Astrocyte (in vitro differentiated cells and primary cell): ENCODE results near the gene ZBTB16. TPM values are rescaled to one million over a fixed set of nuclear protein-coding genes. Genes with fewer than 3 reads are reported as not detected.

Experiments used
- DNase-seq: peaks from one replicate; pipeline ENCODE4 v3.0.0-alpha.2; 2010; ENCODE audit warnings: low read depth
- FAIRE-seq: peaks from 2 replicates; lab custom pipeline; 2011; peaks lifted over from hg19 to GRCh38; lab: Jason Lieb, UNC
- H2AFZ ChIP-seq: 2 replicates; pipeline ENCODE4 v1.6.0; 2012; ENCODE audit warnings: low read depth, low read length, inconsistent platforms
- H3K27ac ChIP-seq: 2 replicates; pipeline ENCODE4 v1.5.1; 2011; ENCODE audit warnings: low read depth, low read length, inconsistent platforms
- H3K27me3 ChIP-seq: 2 replicates; pipeline ENCODE4 v1.6.0; 2011; ENCODE audit warnings: low read length, inconsistent platforms; ENCODE audit not compliant: insufficient read depth
- H3K36me3 ChIP-seq: 2 replicates; pipeline ENCODE4 v1.5.1; 2011; ENCODE audit warnings: low read length, inconsistent platforms; ENCODE audit not compliant: insufficient read depth
- H3K4me1 ChIP-seq: 2 replicates; pipeline ENCODE4 v1.5.1; 2011; ENCODE audit warnings: low read length, inconsistent platforms; ENCODE audit not compliant: insufficient read depth
- H3K4me2 ChIP-seq: 2 replicates; pipeline ENCODE4 v1.6.0; 2012; ENCODE audit warnings: low read length, inconsistent platforms
- H3K4me3 ChIP-seq: 2 replicates; pipeline ENCODE4 v1.5.1; 2011; ENCODE audit warnings: low read depth, mild to moderate bottlenecking, low read length, inconsistent platforms; ENCODE audit not compliant: insufficient read depth
- H3K79me2 ChIP-seq: 2 replicates; pipeline ENCODE4 v1.6.0; 2012; ENCODE audit warnings: mild to moderate bottlenecking, low read length, inconsistent platforms; ENCODE audit not compliant: insufficient read depth
- H3K9ac ChIP-seq: 2 replicates; pipeline ENCODE4 v1.6.0; 2012; ENCODE audit warnings: mild to moderate bottlenecking, low read length, inconsistent platforms
- H3K9me3 ChIP-seq: 2 replicates; pipeline ENCODE4 v1.5.1; 2012; ENCODE audit warnings: low read depth, mild to moderate bottlenecking, low read length, inconsistent platforms; ENCODE audit not compliant: insufficient read depth
- H4K20me1 ChIP-seq: 2 replicates; pipeline ENCODE4 v1.6.0; 2012; ENCODE audit warnings: low read length, inconsistent platforms; ENCODE audit not compliant: insufficient read depth
- H3K27ac Mint-ChIP-seq: one replicate; pipeline ENCODE4 v1.8.0; 2021; ENCODE audit warnings: mild to moderate bottlenecking, mixed read lengths; ENCODE audit not compliant: unreplicated experiment
- H3K27me3 Mint-ChIP-seq: one replicate; pipeline ENCODE4 v1.8.0; 2021; ENCODE audit warnings: low read depth, mixed read lengths; ENCODE audit not compliant: unreplicated experiment
- H3K36me3 Mint-ChIP-seq: one replicate; pipeline ENCODE4 v1.8.0; 2021; ENCODE audit warnings: low read depth, mixed read lengths; ENCODE audit not compliant: unreplicated experiment
- H3K4me1 Mint-ChIP-seq: one replicate; pipeline ENCODE4 v1.8.0; 2021; ENCODE audit warnings: low read depth, mixed read lengths; ENCODE audit not compliant: unreplicated experiment
- H3K4me3 Mint-ChIP-seq: one replicate; pipeline ENCODE4 v1.8.0; 2021; ENCODE audit warnings: mild to moderate bottlenecking, moderate library complexity, mixed read lengths; ENCODE audit not compliant: unreplicated experiment
- H3K9me3 Mint-ChIP-seq: one replicate; pipeline ENCODE4 v1.8.0; 2021; ENCODE audit warnings: mild to moderate bottlenecking, mixed read lengths; ENCODE audit not compliant: unreplicated experiment
- EZH2 ChIP-seq: IDR thresholded peaks from 2 replicates; pipeline ENCODE4 v1.6.1; 2012; ENCODE audit warnings: mild to moderate bottlenecking, low read length, inconsistent platforms; ENCODE audit not compliant: insufficient read depth
- total RNA-seq: library from RNA; stranded (reverse); gene quantifications from 2 replicates; pipeline ENCODE4 v1.2.1, GENCODE V29; 2021
- TF ChIP-seq, protein P1 (sequence below): IDR thresholded peaks from 2 replicates; pipeline ENCODE4 v1.5.1; 2011; ENCODE audit warnings: low read depth, mild to moderate bottlenecking, inconsistent platforms, low read length, moderate library complexity; ENCODE audit not compliant: insufficient read depth

Gene ZBTB16
- total RNA-seq, 1 donor from 2014 or later: 0.50 TPM

DNA sequence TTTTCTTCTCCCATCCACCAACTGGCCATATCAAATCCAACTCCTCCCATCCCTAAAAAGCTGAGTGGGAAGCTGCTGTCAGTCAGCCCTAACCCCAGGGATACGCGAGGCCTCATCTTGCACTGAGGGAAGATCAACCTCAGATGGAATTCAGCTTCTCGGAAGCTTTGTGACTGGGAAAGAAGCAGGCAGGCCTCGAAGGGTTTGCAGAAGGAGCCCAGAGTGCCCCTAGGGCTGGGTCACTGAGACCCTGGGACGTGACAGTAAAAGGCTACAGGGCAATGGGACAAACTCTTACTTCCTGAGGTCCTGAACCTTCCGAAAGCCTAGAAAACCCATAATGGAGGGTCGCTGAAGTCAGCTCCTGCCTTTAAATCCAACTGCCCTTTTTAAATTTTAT, 202.3 kb downstream of the ZBTB16 start:
- no peaks in the 10 kb centered on the region for H3K9me3 ChIP-seq
- DNase-seq (no peak), FAIRE-seq (no peak)
- H3K27me3 ChIP-seq: peaks cover 51% of the 10 kb centered on the region
- H3K4me1 ChIP-seq: no peaks in the 10 kb centered on the region
- no peak overlapping the region for H2AFZ ChIP-seq
- TF ChIP-seq, protein P1, sequence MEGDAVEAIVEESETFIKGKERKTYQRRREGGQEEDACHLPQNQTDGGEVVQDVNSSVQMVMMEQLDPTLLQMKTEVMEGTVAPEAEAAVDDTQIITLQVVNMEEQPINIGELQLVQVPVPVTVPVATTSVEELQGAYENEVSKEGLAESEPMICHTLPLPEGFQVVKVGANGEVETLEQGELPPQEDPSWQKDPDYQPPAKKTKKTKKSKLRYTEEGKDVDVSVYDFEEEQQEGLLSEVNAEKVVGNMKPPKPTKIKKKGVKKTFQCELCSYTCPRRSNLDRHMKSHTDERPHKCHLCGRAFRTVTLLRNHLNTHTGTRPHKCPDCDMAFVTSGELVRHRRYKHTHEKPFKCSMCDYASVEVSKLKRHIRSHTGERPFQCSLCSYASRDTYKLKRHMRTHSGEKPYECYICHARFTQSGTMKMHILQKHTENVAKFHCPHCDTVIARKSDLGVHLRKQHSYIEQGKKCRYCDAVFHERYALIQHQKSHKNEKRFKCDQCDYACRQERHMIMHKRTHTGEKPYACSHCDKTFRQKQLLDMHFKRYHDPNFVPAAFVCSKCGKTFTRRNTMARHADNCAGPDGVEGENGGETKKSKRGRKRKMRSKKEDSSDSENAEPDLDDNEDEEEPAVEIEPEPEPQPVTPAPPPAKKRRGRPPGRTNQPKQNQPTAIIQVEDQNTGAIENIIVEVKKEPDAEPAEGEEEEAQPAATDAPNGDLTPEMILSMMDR: no peak
- TF ChIP-seq EZH2: no peak
- H4K20me1 ChIP-seq: peaks cover 4% of the 10 kb centered on the region
- Mint-ChIP-seq H3K4me3 (no peak overlapping the region), H3K36me3 (no peaks in the 10 kb centered on the region), H3K9me3 (no peaks in the 10 kb centered on the region), H3K27ac (no peak overlapping the region), H3K27me3 (peaks cover 26% of the 10 kb centered on the region), H3K4me1 (peaks cover 6% of the 10 kb centered on the region)
- no peak overlapping the region for H3K4me3 ChIP-seq
- no peak overlapping the region for H3K9ac ChIP-seq
- H3K27ac ChIP-seq: no peak overlapping the region
- no peaks in the 10 kb centered on the region for H3K36me3 ChIP-seq
- H3K4me2 ChIP-seq: no peak overlapping the region
- H3K79me2 ChIP-seq: no peaks in the 10 kb centered on the region

DNA sequence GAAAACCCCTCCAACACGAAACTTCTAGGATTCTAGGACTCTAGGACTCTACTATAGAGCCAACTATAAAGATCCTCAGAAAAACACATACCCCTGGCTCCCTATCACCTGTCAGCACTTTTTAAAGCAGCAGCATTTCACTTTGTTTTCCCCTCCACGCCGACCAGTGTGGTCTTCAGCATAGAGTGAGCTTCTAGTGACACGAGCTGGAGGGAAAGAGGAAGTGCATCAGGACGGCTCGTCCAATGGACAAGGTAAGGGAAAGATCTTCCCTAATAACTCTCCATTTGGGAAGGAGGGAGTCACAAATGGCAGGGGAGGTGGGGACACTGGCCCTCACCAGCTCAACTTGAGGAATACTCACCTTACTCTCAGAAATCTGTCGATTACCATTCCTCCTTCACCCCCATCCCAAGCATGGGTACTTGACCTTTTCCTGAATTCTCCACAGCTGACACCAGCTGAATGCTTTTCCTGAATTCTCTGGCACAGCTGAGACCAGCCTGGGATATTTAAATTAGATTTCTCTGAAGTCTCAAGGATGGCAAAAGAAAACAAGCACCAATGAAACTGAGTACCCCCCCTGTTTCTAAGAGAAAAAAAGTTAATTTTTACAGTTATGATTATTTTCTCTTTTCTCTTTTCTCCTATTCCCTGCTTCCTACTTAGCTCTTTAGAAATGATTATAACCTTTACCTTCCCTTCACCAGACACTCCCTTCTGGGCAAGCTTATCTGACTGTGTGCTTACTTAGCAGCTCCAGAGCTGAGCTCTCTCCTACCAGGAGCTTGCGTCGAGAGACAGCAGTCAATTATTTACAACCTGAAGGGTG, 203.4 kb downstream of the ZBTB16 start:
- Mint-ChIP-seq H3K36me3 (no peaks in the 10 kb centered on the region), H3K4me3 (no peak overlapping the region), H3K27me3 (peaks cover 22% of the 10 kb centered on the region), H3K27ac (no peak overlapping the region), H3K4me1 (no peaks in the 10 kb centered on the region), H3K9me3 (no peaks in the 10 kb centered on the region)
- Histone ChIP-seq H3K4me1 (no peaks in the 10 kb centered on the region), H3K4me3 (no peak overlapping the region), H3K79me2 (no peaks in the 10 kb centered on the region), H3K27me3 (peaks cover 49% of the 10 kb centered on the region), H2AFZ (no peak overlapping the region), H3K9ac (no peak overlapping the region), H3K4me2 (no peak overlapping the region), H4K20me1 (peaks cover 4% of the 10 kb centered on the region), H3K27ac (no peak overlapping the region), H3K36me3 (no peaks in the 10 kb centered on the region), H3K9me3 (no peaks in the 10 kb centered on the region)
- DNase-seq: peak; percentile 26
- no peak for TF ChIP-seq EZH2
- TF ChIP-seq, protein P1: peak; percentile 77
- no peak for FAIRE-seq
